ENCODE results near the gene PCSK5.

GRCh38 chr9:75964427-75964826 lies 74.0 kb downstream of the PCSK5 start:
- TF ChIP-seq CTCF (IDR thresholded peaks at IDR 0.05) = no peak
- no peak for TF ChIP-seq POLR2A (IDR thresholded peaks at IDR 0.05)

All from adrenal gland (tissue), 5 donors.